Upper lobe of right lung (tissue), 1 donor: ENCODE measurements around the gene DVL3. TPM values are rescaled to one million over a fixed set of nuclear protein-coding genes. Genes with fewer than 3 reads are reported as not detected.

Experiments used
- ATAC-seq: fragments of 200-7000 bp; cut with Tn5 transposase; one replicate; pipeline ENCODE4 v1.9.1; 2020; ENCODE audit warnings: mild to moderate bottlenecking, moderate library complexity
- DNase-seq: peaks from one replicate; pipeline ENCODE4 v3.0.0-alpha.2; 2020
- H3K27ac ChIP-seq: fragments of 200-600 bp; one replicate; pipeline ENCODE4 v1.8.0; 2022
- H3K27me3 ChIP-seq: fragments of 200-600 bp; one replicate; pipeline ENCODE4 v1.8.0; 2022; ENCODE audit warnings: mild to moderate bottlenecking
- H3K36me3 ChIP-seq: fragments of 200-600 bp; one replicate; pipeline ENCODE4 v1.8.0; 2022
- H3K4me1 ChIP-seq: fragments of 200-600 bp; one replicate; pipeline ENCODE4 v1.8.0; 2022
- H3K4me3 ChIP-seq: fragments of 200-600 bp; one replicate; pipeline ENCODE4 v1.8.0; 2022; ENCODE audit warnings: mild to moderate bottlenecking
- H3K9me3 ChIP-seq: fragments of 200-600 bp; one replicate; pipeline ENCODE4 v1.8.0; 2022
- intact Hi-C: fragments of 100-400 bp; cut with DNase I; formaldehyde crosslinking; loops from one replicate; pipeline ENCODE4 v1.11.0; 2022
- total RNA-seq: library from RNA; stranded (reverse); fragmentation: NEBNext Ultra II Directional; extraction: Animal tissue kit (Norgen Biotek cat#: 25700); gene quantifications from one replicate; pipeline ENCODE4 v1.2.1, GENCODE V29; 2021
- TF ChIP-seq, protein P1 (sequence below): fragments of 200-600 bp; IDR thresholded peaks from one replicate; pipeline ENCODE4 v1.8.0; 2022; ENCODE audit warnings: antibody characterized with exemption
- donor health status: DM: no; HTN: yes; CAD: no; lungs with severe emphysema.

Gene DVL3
- total RNA-seq, 1 donor from 2014 or later: 54.1 TPM

DNA sequence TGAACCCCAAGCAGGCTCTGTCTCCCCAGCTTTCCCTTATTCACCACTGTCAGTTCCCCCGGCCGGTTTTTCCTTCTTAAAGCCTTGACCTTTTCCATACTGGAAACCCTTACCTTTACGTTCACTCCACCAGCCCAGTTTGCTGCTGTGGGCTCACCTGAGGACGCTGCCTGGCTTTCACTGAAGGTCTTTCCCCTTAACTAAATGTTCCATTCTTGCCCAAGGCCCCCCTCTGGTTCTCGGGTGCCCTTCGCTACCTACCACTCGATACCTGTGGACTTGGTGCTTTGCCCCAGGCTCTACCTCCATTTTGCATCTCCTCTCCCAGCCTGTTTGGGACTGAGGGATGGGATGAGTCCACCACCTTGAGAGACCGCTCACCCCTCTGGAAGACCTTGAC is 20.3 kb downstream of the DVL3 start:
- H3K4me1 ChIP-seq: peaks cover 38% of the 10 kb centered on the region
- TF ChIP-seq, protein P1, sequence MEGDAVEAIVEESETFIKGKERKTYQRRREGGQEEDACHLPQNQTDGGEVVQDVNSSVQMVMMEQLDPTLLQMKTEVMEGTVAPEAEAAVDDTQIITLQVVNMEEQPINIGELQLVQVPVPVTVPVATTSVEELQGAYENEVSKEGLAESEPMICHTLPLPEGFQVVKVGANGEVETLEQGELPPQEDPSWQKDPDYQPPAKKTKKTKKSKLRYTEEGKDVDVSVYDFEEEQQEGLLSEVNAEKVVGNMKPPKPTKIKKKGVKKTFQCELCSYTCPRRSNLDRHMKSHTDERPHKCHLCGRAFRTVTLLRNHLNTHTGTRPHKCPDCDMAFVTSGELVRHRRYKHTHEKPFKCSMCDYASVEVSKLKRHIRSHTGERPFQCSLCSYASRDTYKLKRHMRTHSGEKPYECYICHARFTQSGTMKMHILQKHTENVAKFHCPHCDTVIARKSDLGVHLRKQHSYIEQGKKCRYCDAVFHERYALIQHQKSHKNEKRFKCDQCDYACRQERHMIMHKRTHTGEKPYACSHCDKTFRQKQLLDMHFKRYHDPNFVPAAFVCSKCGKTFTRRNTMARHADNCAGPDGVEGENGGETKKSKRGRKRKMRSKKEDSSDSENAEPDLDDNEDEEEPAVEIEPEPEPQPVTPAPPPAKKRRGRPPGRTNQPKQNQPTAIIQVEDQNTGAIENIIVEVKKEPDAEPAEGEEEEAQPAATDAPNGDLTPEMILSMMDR: no peak
- H3K27me3 ChIP-seq: no peaks in the 10 kb centered on the region
- DNase-seq (no peak), ATAC-seq (no peak)
- peak overlapping the region; percentile 100 for H3K4me3 ChIP-seq
- H3K9me3 ChIP-seq: no peaks in the 10 kb centered on the region
- intact Hi-C loops: no loop called here
- H3K27ac ChIP-seq: peak overlapping the region; percentile 94
- H3K36me3 ChIP-seq: peaks cover 56% of the 10 kb centered on the region

DNA sequence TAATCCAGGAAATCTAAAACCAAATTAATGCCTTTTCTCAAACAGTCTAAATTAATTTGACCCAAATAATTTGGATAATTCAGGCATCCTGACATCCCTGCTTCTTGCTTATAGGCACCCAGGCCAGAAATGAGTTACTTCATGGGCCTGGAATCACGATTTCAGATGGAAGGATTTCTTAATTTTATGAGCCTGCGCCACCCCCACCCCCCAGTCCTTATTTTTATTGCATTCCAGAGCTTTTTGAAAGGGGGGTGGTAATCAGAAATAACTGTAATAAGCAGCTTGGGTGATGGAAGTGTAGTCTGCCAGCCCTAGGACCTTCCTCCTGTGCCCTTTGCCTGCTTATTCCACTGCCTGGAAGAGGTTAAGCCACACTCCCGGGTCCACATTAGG is 20.8 kb downstream of the DVL3 start:
- intact Hi-C loops: no loop called here

DNA sequence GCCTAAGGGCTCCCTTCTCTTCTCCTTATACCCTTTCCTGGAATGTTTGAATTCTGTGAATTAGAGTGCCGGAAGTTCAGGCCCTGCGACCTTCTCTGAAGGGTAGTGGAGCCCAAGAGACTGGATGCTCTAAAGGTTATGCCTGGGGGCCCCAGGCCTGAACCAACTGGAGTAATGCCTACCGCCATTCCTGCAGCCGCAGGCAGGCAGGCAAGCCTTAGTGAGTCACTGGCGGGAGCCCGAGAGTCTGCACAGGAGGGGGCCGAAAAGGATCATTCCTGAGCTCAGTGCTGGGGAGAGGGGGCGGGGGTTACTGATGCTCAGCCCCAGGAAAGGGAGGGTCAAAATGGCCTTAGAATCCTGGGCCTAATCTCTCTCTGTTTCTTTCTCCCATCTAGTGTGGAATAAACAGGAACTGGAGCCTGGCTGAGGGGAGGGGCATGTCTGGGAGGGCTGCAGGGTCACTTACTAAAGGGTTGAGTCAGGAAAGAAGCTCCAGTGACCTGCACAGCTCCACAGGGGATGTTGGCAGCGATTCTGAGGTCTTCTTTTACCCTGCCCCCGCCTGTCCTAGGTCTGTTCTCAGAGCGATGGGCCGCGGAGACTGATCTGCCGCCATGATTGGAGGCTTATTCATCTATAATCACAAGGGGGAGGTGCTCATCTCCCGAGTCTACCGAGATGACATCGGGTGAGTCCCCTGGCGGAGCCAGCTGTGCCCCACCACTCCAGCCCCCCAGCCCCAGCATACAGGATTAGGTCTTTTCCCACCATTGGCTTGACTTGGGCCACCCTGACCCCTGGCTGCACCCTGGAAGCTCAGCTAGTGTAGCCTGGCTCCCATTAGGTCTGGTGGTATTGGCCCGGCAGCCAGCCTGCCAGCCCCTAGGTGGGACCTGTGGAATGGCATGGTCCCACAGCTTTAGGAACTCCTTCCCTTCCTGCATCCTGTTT is 21.5 kb downstream of the DVL3 start:
- Histone ChIP-seq H3K27me3 (no peaks in the 10 kb centered on the region), H3K27ac (peak overlapping the region; percentile 67), H3K36me3 (peaks cover 56% of the 10 kb centered on the region), H3K4me1 (peaks cover 38% of the 10 kb centered on the region), H3K9me3 (no peaks in the 10 kb centered on the region), H3K4me3 (peak overlapping the region; percentile 100)
- DNase-seq: peak; percentile 74
- TF ChIP-seq, protein P1: no peak
- intact Hi-C loops: no loop called here
- peak; percentile 31 for ATAC-seq

More for the DNA sequence above, 20.8 kb downstream of the DVL3 start:
- Histone ChIP-seq H3K27me3 (no peaks in the 10 kb centered on the region), H3K9me3 (no peaks in the 10 kb centered on the region), H3K27ac (peak overlapping the region; percentile 94), H3K36me3 (peaks cover 56% of the 10 kb centered on the region), H3K4me3 (peak overlapping the region; percentile 100), H3K4me1 (peaks cover 38% of the 10 kb centered on the region)
- no peak for ATAC-seq
- no peak for DNase-seq
- TF ChIP-seq, protein P1: no peak

DNA sequence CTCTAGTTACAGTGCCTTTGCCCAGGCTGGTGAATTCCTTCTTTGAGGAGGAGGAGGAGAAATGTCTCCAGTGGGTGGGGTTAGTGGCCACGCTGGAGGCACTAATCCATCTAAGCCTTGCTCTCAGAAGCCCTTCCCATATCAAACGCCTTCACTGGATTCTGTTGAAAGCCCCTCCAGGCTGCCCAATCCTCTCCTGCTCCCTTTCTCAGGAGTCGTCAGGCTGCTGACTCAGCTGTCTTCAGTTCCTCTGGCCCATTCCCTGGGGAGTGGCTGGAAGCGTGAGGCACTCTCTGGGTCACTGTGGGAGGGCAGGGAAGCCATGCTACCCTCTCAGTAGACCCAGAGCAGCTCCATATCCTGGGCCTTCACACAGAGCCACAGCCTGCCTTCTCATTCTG is 22.2 kb downstream of the DVL3 start:
- peak overlapping the region; percentile 100 for H3K4me3 ChIP-seq

DNA sequence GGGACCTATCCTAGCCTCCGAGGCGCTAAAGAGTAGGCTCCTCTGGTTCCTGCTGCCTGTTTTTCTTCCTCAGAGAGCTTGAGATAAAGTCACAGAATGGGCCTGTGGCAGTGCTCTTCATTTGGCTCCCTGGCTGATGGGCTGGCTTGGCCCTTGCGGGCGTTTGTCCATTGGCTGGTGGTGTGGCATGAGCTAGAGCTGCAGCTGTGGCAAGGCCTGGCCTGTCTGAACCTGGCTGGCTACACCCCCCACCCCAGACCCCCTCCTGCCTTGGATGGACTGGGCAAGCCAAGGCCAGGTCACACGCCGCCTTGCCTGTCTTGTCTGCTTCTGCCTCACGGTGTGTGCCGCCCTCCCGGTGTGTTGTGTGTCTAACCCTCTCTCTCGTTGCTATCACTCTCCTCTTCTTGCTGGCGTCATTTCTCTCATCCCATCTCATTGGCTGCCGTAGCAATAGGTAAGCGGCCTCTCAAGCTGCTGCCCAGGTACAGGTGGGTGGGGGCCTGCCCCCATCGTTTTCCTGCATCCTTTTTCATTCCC is 22.7 kb downstream of the DVL3 start:
- Histone ChIP-seq H3K9me3 (no peaks in the 10 kb centered on the region), H3K4me3 (peak overlapping the region; percentile 100), H3K27me3 (no peaks in the 10 kb centered on the region), H3K36me3 (peaks cover 60% of the 10 kb centered on the region), H3K27ac (peak overlapping the region; percentile 1), H3K4me1 (peaks cover 38% of the 10 kb centered on the region)
- DNase-seq (no peak), ATAC-seq (no peak)
- intact Hi-C loops: no loop called here
- TF ChIP-seq, protein P1: no peak

More for the DNA sequence above, 22.2 kb downstream of the DVL3 start:
- Histone ChIP-seq H3K27me3 (no peaks in the 10 kb centered on the region), H3K36me3 (peaks cover 56% of the 10 kb centered on the region), H3K27ac (peak overlapping the region; percentile 67), H3K4me1 (peaks cover 38% of the 10 kb centered on the region), H3K9me3 (no peaks in the 10 kb centered on the region)
- DNase-seq (no peak), ATAC-seq (no peak)
- TF ChIP-seq, protein P1: no peak
- intact Hi-C loops: no loop called here
